Thyroid gland (tissue), 4 donors: Measurements from ENCODE around the gene ATP8A1. TPM values are rescaled to one million over a fixed set of nuclear protein-coding genes. Genes with fewer than 3 reads are reported as not detected.

Experiments used
- DNase-seq, 2 donors: peaks; one replicate each; pipeline ENCODE4 v3.0.0-alpha.2; 2019
- H3K27ac ChIP-seq, 3 donors: fragments of 200-600 bp; sonication (generic); 1 replicate in 2 of 3; 2 replicates in 1 of 3; pipeline ENCODE4 v1.5.1; 2016 to 2019; ENCODE audit warnings: mild to moderate bottlenecking in 1 of 3, moderate library complexity in 1 of 3
- H3K27me3 ChIP-seq: fragments of 200-600 bp; sonication (generic); one replicate; pipeline ENCODE4 v1.5.1; 2019
- H3K36me3 ChIP-seq, 2 donors: fragments of 200-600 bp; sonication (generic); one replicate each; pipeline ENCODE4 v1.5.1; 2016 to 2019
- H3K4me1 ChIP-seq, 2 donors: fragments of 200-600 bp; sonication (generic); one replicate each; pipeline ENCODE4 v1.5.1; 2017 to 2019
- H3K4me3 ChIP-seq, 3 donors: fragments of 200-600 bp; sonication (generic); replicated peaks in 1 of 3; 1 replicate in 2 of 3; 2 replicates in 1 of 3; pipeline ENCODE4 v1.5.1; 2016; ENCODE audit warnings: mild to moderate bottlenecking in 1 of 3
- H3K9me3 ChIP-seq: fragments of 200-600 bp; sonication (generic); one replicate; pipeline ENCODE4 v1.5.1; 2017
- POLR2A ChIP-seq, 2 donors: fragments of 450-650 bp; IDR thresholded peaks; one replicate each; pipeline ENCODE4 v1.6.1; 2017; ENCODE audit warnings: antibody characterized with exemption in 2 of 2, mild to moderate bottlenecking in 2 of 2, moderate library complexity in 1 of 2
- WGBS, 2 donors: methylation state at CpG; one replicate each; pipeline ENCODE4 v1.1.5; 2017; 5-methylcytosine and 5-hydroxymethylcytosine counted together
- intact Hi-C: fragments of 100-400 bp; cut with DNase I; formaldehyde crosslinking; loops from one replicate; pipeline ENCODE4 v1.15.1; 2023
- total RNA-seq, 4 donors: library from RNA; depleted of rRNA; stranded (reverse); fragments of >200 nt; gene quantifications; one replicate each; pipeline ENCODE4 v1.2.3, GENCODE V29; 2016
- TF ChIP-seq, protein P1 (sequence below), 6 experiments: fragments of 200-600 bp in 3 of 6; fragments of 450-650 bp in 3 of 6; sonication (generic) in 3 of 6; IDR thresholded peaks; one replicate each; pipeline ENCODE4 v1.5.1; 2016 to 2019; ENCODE audit warnings: antibody characterized with exemption in 6 of 6, mild to moderate bottlenecking in 2 of 6, inconsistent platforms in 1 of 6, moderate library complexity in 1 of 6

The ATP8A1 gene
- total RNA-seq, 4 donors from 2014 or later: 191 to 274 (median 245) TPM

DNA sequence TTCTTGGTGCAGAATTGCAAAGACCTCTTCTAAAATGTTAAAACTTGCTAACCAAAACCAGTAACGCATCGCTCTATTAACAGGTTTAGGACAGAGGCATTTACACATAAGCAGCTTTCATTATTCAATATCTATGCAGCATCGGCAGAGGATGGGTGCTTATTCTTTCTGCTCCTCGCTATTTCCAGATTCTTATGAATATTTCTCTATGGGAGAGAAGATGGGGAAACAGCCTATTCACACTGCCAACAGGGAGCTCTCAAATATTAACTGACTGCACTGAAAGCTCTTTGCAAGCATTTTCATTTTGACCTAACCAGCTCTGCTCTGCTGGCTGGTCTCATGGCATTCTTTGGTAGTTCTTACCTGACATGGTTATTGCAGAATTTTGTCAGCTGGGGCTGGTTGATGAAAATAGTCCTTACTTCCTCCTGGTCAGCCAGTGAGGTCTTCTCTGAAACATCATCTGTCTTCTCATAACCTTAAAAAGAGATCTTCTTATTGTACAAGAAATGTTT, 30.2 kb downstream of the ATP8A1 start:
- DNase-seq: no peak
- TF ChIP-seq, protein P1, sequence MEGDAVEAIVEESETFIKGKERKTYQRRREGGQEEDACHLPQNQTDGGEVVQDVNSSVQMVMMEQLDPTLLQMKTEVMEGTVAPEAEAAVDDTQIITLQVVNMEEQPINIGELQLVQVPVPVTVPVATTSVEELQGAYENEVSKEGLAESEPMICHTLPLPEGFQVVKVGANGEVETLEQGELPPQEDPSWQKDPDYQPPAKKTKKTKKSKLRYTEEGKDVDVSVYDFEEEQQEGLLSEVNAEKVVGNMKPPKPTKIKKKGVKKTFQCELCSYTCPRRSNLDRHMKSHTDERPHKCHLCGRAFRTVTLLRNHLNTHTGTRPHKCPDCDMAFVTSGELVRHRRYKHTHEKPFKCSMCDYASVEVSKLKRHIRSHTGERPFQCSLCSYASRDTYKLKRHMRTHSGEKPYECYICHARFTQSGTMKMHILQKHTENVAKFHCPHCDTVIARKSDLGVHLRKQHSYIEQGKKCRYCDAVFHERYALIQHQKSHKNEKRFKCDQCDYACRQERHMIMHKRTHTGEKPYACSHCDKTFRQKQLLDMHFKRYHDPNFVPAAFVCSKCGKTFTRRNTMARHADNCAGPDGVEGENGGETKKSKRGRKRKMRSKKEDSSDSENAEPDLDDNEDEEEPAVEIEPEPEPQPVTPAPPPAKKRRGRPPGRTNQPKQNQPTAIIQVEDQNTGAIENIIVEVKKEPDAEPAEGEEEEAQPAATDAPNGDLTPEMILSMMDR (IDR thresholded peaks at IDR 0.05): no peak
- TF ChIP-seq POLR2A (IDR thresholded peaks at IDR 0.05): no peak
- Histone ChIP-seq H3K36me3 (peaks cover 0 to 6% of the 10 kb centered on the region in 2 donors), H3K9me3 (no peaks in the 10 kb centered on the region), H3K4me1 (peaks cover 18 to 30% of the 10 kb centered on the region in 2 donors), H3K4me3 (no peak overlapping the region), H3K27me3 (no peaks in the 10 kb centered on the region), H3K27ac (no peak overlapping the region)
- WGBS, 2 donors: 90 to 93% methylated on average over 4 of the region's 4 CpGs
- intact Hi-C loops: no loop called here

DNA sequence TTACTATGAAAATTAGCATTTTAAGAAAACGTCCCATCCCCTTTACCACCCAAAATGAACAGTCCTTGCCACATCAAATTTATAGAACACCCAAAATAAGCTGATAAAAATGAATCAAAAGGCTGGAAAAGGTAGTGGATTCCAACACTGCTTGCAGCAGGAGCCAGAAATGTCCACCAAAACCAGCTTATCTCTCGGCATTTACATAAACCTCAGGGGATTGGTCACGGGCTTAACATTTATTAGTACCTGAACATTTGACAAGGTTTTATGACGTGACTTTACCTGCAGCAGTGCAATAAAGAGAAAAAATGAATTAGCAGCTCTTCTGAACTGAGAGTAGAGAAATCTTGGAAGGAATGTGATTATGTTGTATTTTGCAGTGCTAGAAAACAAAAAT, 31.6 kb downstream of the ATP8A1 start:
- intact Hi-C loops: no loop called here
- no peaks in the 10 kb centered on the region for H3K27me3 ChIP-seq
- WGBS, 2 donors: 94% methylated on average over 4 of the region's 4 CpGs
- H3K4me1 ChIP-seq: peaks cover 18 to 30% of the 10 kb centered on the region in 2 donors
- H3K27ac ChIP-seq: no peak overlapping the region
- H3K36me3 ChIP-seq: peaks cover 0 to 6% of the 10 kb centered on the region in 2 donors
- DNase-seq: no peak
- H3K9me3 ChIP-seq: no peaks in the 10 kb centered on the region
- no peak overlapping the region for H3K4me3 ChIP-seq
- TF ChIP-seq, protein P1 (IDR thresholded peaks at IDR 0.05): no peak
- no peak for TF ChIP-seq POLR2A (IDR thresholded peaks at IDR 0.05)

DNA sequence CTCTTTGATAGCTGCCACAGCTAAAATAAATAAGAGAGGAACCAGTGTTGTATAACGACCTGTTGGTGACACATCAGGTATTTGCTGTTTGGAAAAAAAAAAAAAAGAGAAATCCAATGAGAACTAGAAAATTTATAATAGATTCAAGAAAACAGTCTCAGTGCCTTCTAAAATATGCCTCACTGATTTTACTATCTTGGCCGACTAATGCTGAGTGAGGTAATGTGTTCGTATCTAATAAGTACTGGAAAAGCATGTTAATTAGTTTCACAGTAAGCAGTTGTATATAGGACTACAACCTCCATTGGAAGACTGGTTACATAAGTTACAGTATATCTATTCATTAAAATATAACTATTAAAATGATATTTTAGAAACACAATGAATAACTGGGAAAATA, 32.4 kb downstream of the ATP8A1 start:
- DNase-seq: no peak
- TF ChIP-seq POLR2A (IDR thresholded peaks at IDR 0.05): no peak
- TF ChIP-seq, protein P1 (IDR thresholded peaks at IDR 0.05): no peak
- H3K4me3 ChIP-seq: no peak overlapping the region
- 84 to 91% methylated on average over 3 of the region's 3 CpGs for WGBS, 2 donors
- peaks cover 0 to 6% of the 10 kb centered on the region in 2 donors for H3K36me3 ChIP-seq
- H3K27me3 ChIP-seq: no peaks in the 10 kb centered on the region
- H3K4me1 ChIP-seq: peaks cover 18 to 30% of the 10 kb centered on the region in 2 donors
- intact Hi-C loops: no loop called here
- no peaks in the 10 kb centered on the region for H3K9me3 ChIP-seq
- no peak overlapping the region for H3K27ac ChIP-seq

DNA sequence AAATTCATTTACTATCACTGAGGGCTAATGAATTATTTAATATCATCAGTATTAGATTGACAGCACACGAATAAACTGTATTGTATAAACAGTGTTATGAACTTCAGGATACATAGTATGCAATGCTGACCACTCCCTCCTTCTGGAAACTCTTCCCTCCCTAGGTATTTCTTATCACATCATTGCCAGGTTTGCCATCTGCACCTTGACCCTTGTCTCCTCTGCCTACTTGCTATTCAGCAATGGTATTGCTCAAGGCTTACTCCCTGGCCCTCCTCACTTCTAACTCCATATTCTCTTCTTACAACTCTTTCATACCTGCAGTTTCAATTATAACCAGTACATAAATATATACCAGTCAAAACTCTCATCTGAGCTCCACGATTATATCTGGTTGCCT, 38.9 kb downstream of the ATP8A1 start:
- intact Hi-C loops: no loop called here
- no peak overlapping the region for H3K27ac ChIP-seq
- 93 to 96% methylated on average over 2 of the region's 2 CpGs for WGBS, 2 donors
- H3K4me1 ChIP-seq: peaks cover 13 to 15% of the 10 kb centered on the region in 2 donors
- no peak for DNase-seq
- TF ChIP-seq, protein P1 (IDR thresholded peaks at IDR 0.05): no peak
- no peak for TF ChIP-seq POLR2A (IDR thresholded peaks at IDR 0.05)
- H3K36me3 ChIP-seq: peaks cover 0 to 2% of the 10 kb centered on the region in 2 donors
- H3K27me3 ChIP-seq: no peaks in the 10 kb centered on the region
- H3K9me3 ChIP-seq: no peaks in the 10 kb centered on the region
- H3K4me3 ChIP-seq: no peak overlapping the region

DNA sequence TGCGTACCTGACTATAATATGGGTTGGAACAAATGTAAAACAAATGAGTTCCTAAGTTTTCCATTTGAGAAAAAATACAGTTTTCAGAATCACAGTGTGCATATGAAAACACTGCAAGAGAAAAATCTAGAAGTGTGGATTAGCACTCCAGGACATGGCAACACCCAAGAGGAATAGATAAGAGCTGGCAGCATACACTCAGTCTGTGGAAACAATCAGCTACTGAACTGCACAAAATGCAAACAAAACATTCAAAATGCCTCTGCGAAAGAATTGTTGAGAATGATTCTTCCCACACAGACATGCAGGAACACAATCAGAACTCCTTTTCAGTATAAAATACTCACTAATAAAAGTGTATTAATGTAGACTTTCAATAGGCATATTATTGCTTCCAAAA, 39.9 kb downstream of the ATP8A1 start:
- Histone ChIP-seq H3K9me3 (no peaks in the 10 kb centered on the region), H3K4me1 (peaks cover 13 to 15% of the 10 kb centered on the region in 2 donors), H3K27ac (peak overlapping the region in 2 of 3 donors; percentile 37 to 38), H3K4me3 (no peak overlapping the region), H3K27me3 (no peaks in the 10 kb centered on the region), H3K36me3 (peaks cover 0 to 2% of the 10 kb centered on the region in 2 donors)
- TF ChIP-seq, protein P1 (IDR thresholded peaks at IDR 0.05): no peak
- no peak for TF ChIP-seq POLR2A (IDR thresholded peaks at IDR 0.05)
- intact Hi-C loops: no loop called here
- 61 to 62% methylated on average over 2 of the region's 2 CpGs for WGBS, 2 donors
- no peak for DNase-seq
